Fibroblast of lung (primary cell): Measurements from ENCODE around the gene ZDHHC5. TPM values are rescaled to one million over a fixed set of nuclear protein-coding genes. Genes with fewer than 3 reads are reported as not detected.

ENCODE experiments used
- DNase-seq, 2 donors: peaks; one replicate each; pipeline versions ENCODE4 v3.0.0 to v3.0.0-alpha.2; 2010; ENCODE audit warnings: low read depth in 2 of 2
- H2AFZ ChIP-seq: 2 replicates; pipeline ENCODE4 v1.5.1; 2012; ENCODE audit warnings: low read length, control low read depth, inconsistent platforms
- H3K27ac ChIP-seq: 2 replicates; pipeline ENCODE4 v1.5.1; 2011; ENCODE audit warnings: low read length, control low read depth; ENCODE audit not compliant: insufficient read depth
- H3K27me3 ChIP-seq: 2 replicates; pipeline ENCODE4 v1.5.1; 2011; ENCODE audit warnings: mild to moderate bottlenecking, low read length; ENCODE audit not compliant: control insufficient read depth, insufficient read depth
- H3K36me3 ChIP-seq: 2 replicates; pipeline ENCODE4 v1.5.1; 2011; ENCODE audit warnings: low read length; ENCODE audit not compliant: control insufficient read depth, insufficient read depth
- H3K4me1 ChIP-seq: 2 replicates; pipeline ENCODE4 v1.5.1; 2011; ENCODE audit warnings: low read length; ENCODE audit not compliant: control insufficient read depth, insufficient read depth; ENCODE audit errors: extremely low read depth
- H3K4me2 ChIP-seq: 2 replicates; pipeline ENCODE4 v1.5.1; 2011; ENCODE audit warnings: low read length, control low read depth; ENCODE audit not compliant: insufficient read depth; ENCODE audit errors: extremely low read depth
- H3K4me3 ChIP-seq, 4 experiments: fragments of 200-600 bp in 1 of 4; sonication (generic) in 1 of 4; replicated peaks in 1 of 4; 2 replicates each; pipeline ENCODE4 v1.5.1; 2011 to 2016; ENCODE audit warnings: low read length in 4 of 4, low read depth in 3 of 4, mild to moderate bottlenecking in 3 of 4, control low read depth in 2 of 4, inconsistent platforms in 1 of 4, mixed read lengths in 1 of 4; ENCODE audit not compliant: insufficient read depth in 1 of 4; ENCODE audit errors: control extremely low read depth in 1 of 4
- H3K79me2 ChIP-seq: 2 replicates; pipeline ENCODE4 v1.5.1; 2012; ENCODE audit warnings: mild to moderate bottlenecking, low read length, inconsistent platforms; ENCODE audit not compliant: control insufficient read depth, insufficient read depth
- H3K9ac ChIP-seq: 2 replicates; pipeline ENCODE4 v1.5.1; 2011; ENCODE audit warnings: mild to moderate bottlenecking, low read length, control low read depth; ENCODE audit not compliant: insufficient read depth
- H3K9me3 ChIP-seq: 2 replicates; pipeline ENCODE4 v1.5.1; 2012; ENCODE audit warnings: low read depth, low read length; ENCODE audit not compliant: control insufficient read depth, insufficient read depth
- H4K20me1 ChIP-seq: 2 replicates; pipeline ENCODE4 v1.5.1; 2011; ENCODE audit warnings: low read length; ENCODE audit not compliant: control insufficient read depth, insufficient read depth; ENCODE audit errors: extremely low read depth
- EZH2 ChIP-seq: IDR thresholded peaks from 2 replicates; pipeline ENCODE4 v1.5.1; 2012; ENCODE audit warnings: low read length, control low read depth, mild to moderate bottlenecking; ENCODE audit errors: missing control alignments
- polyA plus RNA-seq, 2 donors: library from polyadenylated mRNA; depleted of rRNA in 1 of 2; stranded (reverse) in 1 of 2; unstranded in 1 of 2; fragments of >200 nt; gene quantifications; 2 replicates each; pipeline ENCODE4 v1.2.1, GENCODE V29; 2011 to 2012; ENCODE audit warnings: missing spikeins in 1 of 2
- total RNA-seq: library from RNA; depleted of rRNA; stranded (reverse); fragments of >200 nt; gene quantifications from 2 replicates; pipeline ENCODE4 v1.2.1, GENCODE V29; 2014
- TF ChIP-seq, protein P1 (sequence below), 2 donors: IDR thresholded peaks in 1 of 2; conservative IDR thresholded peaks in 1 of 2; 1 replicate in 1 of 2; 2 replicates in 1 of 2; pipeline ENCODE4 v1.5.1; 2011 to 2012; ENCODE audit warnings: low read length in 2 of 2, control low read depth in 1 of 2, inconsistent platforms in 1 of 2, low read depth in 1 of 2, mild to moderate bottlenecking in 1 of 2

The ZDHHC5 gene
- total and polyA plus RNA-seq, 2 donors (not counting 1 experiment from before 2014, with no cell fraction given): 33.9 to 58.9 TPM

DNA sequence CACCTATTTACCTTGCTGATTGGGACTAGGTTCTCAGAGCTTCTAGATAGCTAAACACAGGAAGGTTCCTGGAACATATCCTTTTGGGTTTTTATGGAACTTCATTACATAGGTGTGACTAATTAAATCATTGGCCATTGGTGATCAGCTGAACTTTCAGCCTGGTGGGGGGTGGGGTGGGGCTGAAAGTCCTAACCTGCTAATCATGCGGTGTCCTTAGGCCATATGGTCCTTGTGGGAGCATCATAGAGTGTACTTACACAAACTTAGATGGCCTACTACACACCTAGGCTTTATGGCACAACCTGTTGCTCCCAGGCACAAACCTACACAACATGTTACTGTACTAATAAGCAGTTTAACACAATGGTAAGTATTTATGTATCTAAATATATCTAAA is 64.7 kb downstream of the ZDHHC5 start:
- Histone ChIP-seq H3K9ac (no peak overlapping the region), H3K4me3 (no peak overlapping the region), H3K36me3 (no peaks in the 10 kb centered on the region), H3K4me1 (no peaks in the 10 kb centered on the region), H4K20me1 (no peaks in the 10 kb centered on the region), H3K27ac (no peak overlapping the region), H3K79me2 (peaks cover 23% of the 10 kb centered on the region), H2AFZ (no peak overlapping the region), H3K9me3 (no peaks in the 10 kb centered on the region), H3K4me2 (no peak overlapping the region), H3K27me3 (no peaks in the 10 kb centered on the region)
- no peak for DNase-seq
- no peak for TF ChIP-seq EZH2
- TF ChIP-seq, protein P1, sequence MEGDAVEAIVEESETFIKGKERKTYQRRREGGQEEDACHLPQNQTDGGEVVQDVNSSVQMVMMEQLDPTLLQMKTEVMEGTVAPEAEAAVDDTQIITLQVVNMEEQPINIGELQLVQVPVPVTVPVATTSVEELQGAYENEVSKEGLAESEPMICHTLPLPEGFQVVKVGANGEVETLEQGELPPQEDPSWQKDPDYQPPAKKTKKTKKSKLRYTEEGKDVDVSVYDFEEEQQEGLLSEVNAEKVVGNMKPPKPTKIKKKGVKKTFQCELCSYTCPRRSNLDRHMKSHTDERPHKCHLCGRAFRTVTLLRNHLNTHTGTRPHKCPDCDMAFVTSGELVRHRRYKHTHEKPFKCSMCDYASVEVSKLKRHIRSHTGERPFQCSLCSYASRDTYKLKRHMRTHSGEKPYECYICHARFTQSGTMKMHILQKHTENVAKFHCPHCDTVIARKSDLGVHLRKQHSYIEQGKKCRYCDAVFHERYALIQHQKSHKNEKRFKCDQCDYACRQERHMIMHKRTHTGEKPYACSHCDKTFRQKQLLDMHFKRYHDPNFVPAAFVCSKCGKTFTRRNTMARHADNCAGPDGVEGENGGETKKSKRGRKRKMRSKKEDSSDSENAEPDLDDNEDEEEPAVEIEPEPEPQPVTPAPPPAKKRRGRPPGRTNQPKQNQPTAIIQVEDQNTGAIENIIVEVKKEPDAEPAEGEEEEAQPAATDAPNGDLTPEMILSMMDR (conservative IDR thresholded peaks at IDR 0.05 in 1 of 2, IDR thresholded peaks at IDR 0.05 in 1 of 2; ENCODE audit: low read depth in 1 of 2, low read length in 2 of 2): no peak

DNA sequence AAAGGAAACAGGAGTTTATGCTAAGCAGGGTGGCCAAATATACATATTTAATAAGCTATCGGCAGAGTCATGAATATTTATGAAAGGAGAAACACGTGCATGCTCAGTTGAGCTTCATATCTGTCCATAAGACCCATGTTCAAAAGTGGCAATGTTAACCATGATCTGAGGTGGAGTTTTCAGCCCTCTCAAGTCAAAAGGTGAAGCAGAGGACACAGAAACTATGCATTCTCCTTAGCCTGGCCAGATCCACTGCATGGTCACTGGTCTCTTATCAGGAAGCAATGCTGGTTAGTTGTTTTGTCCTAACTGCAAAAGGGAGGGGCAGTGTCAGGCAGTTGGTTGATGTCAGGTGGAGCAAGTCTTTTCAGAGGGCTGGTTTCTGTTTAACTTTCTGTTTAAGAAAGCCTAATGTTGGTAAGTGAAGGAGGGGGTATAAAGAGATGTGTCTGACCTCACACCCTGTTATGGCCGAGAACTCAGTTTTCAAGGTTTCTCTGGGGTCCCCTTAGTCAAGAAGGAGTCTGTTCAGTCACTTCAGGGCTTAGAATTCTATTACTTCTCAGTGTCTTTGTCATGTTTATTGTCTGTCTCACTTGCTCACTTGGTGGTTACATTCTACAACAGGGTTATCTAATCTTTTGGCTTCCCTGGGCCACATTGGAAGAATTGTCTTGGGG is 67.8 kb downstream of the ZDHHC5 start:
- no peak overlapping the region for H3K27ac ChIP-seq
- TF ChIP-seq EZH2: no peak
- TF ChIP-seq, protein P1 (conservative IDR thresholded peaks at IDR 0.05 in 1 of 2, IDR thresholded peaks at IDR 0.05 in 1 of 2; ENCODE audit: low read depth in 1 of 2, low read length in 2 of 2): no peak
- no peak overlapping the region for H3K9ac ChIP-seq
- H3K4me3 ChIP-seq: no peak overlapping the region
- peaks cover 6% of the 10 kb centered on the region for H3K36me3 ChIP-seq
- H2AFZ ChIP-seq: no peak overlapping the region
- H3K4me1 ChIP-seq: no peaks in the 10 kb centered on the region
- DNase-seq: no peak
- H3K27me3 ChIP-seq: no peaks in the 10 kb centered on the region
- no peaks in the 10 kb centered on the region for H4K20me1 ChIP-seq
- no peak overlapping the region for H3K4me2 ChIP-seq
- peaks cover 9% of the 10 kb centered on the region for H3K79me2 ChIP-seq
- H3K9me3 ChIP-seq: no peaks in the 10 kb centered on the region

DNA sequence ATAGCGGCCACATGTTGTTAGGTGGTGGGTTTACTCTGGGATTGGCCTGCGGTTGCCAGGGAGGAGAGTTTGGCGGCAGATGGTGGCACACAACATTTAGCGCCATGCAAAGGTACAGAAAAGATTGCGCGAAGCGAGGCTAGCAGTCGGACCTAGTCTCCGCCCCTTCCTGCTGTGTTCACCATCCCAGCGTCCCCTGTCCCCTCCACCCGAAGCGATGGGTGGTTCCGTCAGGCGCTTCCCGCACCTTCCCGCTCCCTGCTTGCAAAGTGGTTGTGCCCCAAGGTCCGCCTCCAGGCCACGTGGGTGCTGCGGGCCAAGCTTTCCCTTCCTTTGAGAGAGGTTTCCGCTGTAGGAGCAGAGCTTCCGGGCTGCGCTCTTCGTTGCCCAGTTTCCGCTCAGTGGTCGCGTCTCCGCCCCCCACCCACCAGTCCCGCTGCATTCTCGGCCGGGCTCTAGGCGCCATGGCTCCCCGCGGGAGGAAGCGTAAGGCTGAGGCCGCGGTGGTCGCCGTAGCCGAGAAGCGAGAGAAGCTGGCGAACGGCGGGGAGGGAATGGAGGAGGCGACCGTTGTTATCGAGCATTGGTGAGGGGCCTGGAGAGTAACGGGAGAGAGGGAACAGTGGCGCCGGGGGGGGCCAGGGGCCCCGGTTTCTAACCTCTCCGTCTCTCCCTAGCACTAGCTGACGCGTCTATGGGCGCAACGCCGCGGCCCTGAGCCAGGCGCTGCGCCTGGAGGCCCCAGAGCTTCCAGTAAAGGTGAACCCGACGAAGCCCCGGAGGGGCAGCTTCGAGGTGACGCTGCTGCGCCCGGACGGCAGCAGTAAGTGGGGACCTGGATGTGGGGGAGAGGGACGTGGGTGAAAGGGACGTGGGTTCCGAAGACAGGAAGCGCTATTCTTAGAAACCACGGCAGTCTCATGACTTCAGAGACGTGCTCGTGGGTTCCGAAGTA is 73.5 kb downstream of the ZDHHC5 start, which contains the start of gene SELENOH:
Gene SELENOH, plus strand, starts transcription at position 360 of the 955 bp plus-strand sequence. Its CDS starts 105 bp downstream, at position 465.
- H3K27ac ChIP-seq: peak within 1 kb of the TSS; percentile 85
- H3K9me3 ChIP-seq: no peaks in the 10 kb centered on the region
- peak within 1 kb of the TSS; percentile 74 to 98 (median 90) for H3K4me3 ChIP-seq
- H3K4me1 ChIP-seq: peaks cover 3% of the 10 kb centered on the region
- H3K9ac ChIP-seq: peak within 1 kb of the TSS; percentile 97
- H3K27me3 ChIP-seq: no peaks in the 10 kb centered on the region
- H3K36me3 ChIP-seq: peaks cover 15% of the 10 kb centered on the region
- TF ChIP-seq EZH2: no peak
- TF ChIP-seq, protein P1 (conservative IDR thresholded peaks at IDR 0.05 in 1 of 2, IDR thresholded peaks at IDR 0.05 in 1 of 2; ENCODE audit: low read depth in 1 of 2, low read length in 2 of 2): no peak
- peak within 1 kb of the TSS; percentile 79 for H2AFZ ChIP-seq
- DNase-seq: peak; percentile 97 to 99
- H3K4me2 ChIP-seq: peak within 1 kb of the TSS; percentile 92
- peaks cover 15% of the 10 kb centered on the region for H3K79me2 ChIP-seq
- no peaks in the 10 kb centered on the region for H4K20me1 ChIP-seq
